Natural killer cell (primary cell): Measurements from ENCODE around the gene TMEM132D. TPM values are rescaled to one million over a fixed set of nuclear protein-coding genes. Genes with fewer than 3 reads are reported as not detected.

ENCODE experiments used
- ATAC-seq, 3 donors: fragments of 150-1000 bp in 2 of 3; fragments of 200-7000 bp in 1 of 3; cut with Tn5 transposase; 1 replicate in 1 of 3; 2 replicates in 2 of 3; pipeline ENCODE4 v1.10.0; 2021; ENCODE audit warnings: mild to moderate bottlenecking in 2 of 3, moderate library complexity in 2 of 3
- DNase-seq, 2 donors: peaks; one replicate each; pipeline versions ENCODE4 v3.0.0 to v3.0.0-alpha.2; 2013 to 2021; ENCODE audit warnings: mixed read lengths in 1 of 2
- H3K27ac ChIP-seq: one replicate; pipeline ENCODE4 v1.5.1; 2013; ENCODE audit warnings: mild to moderate bottlenecking, low read length
- H3K27me3 ChIP-seq: one replicate; pipeline ENCODE4 v1.6.1; 2013; ENCODE audit warnings: low read length; ENCODE audit not compliant: control insufficient read depth, insufficient read depth
- H3K36me3 ChIP-seq: one replicate; pipeline ENCODE4 v1.6.1; 2013; ENCODE audit warnings: low read length; ENCODE audit not compliant: control insufficient read depth, insufficient read depth
- H3K4me1 ChIP-seq: one replicate; pipeline ENCODE4 v1.6.1; 2013; ENCODE audit warnings: low read length; ENCODE audit not compliant: control insufficient read depth, insufficient read depth
- H3K4me3 ChIP-seq: one replicate; pipeline ENCODE4 v1.5.1; 2013; ENCODE audit warnings: low read length
- H3K9me3 ChIP-seq: one replicate; pipeline ENCODE4 v1.6.1; 2013; ENCODE audit warnings: low read length; ENCODE audit not compliant: control insufficient read depth, insufficient read depth
- H3K27ac Mint-ChIP-seq, 2 donors: one replicate each; pipeline ENCODE4 v1.8.0; 2022; ENCODE audit warnings: mild to moderate bottlenecking in 2 of 2, mixed read lengths in 2 of 2, moderate library complexity in 1 of 2
- H3K27me3 Mint-ChIP-seq, 2 donors: one replicate each; pipeline ENCODE4 v1.8.0; 2022; ENCODE audit warnings: low read depth in 2 of 2, mixed read lengths in 2 of 2
- H3K36me3 Mint-ChIP-seq: one replicate; pipeline ENCODE4 v1.8.0; 2022; ENCODE audit warnings: mixed read lengths
- H3K4me1 Mint-ChIP-seq, 2 donors: one replicate each; pipeline ENCODE4 v1.8.0; 2022; ENCODE audit warnings: mixed read lengths in 2 of 2
- H3K4me3 Mint-ChIP-seq: one replicate; pipeline ENCODE4 v1.8.0; 2022; ENCODE audit warnings: mild to moderate bottlenecking, moderate library complexity, mixed read lengths
- H3K9me3 Mint-ChIP-seq, 2 donors: one replicate each; pipeline ENCODE4 v1.8.0; 2022; ENCODE audit warnings: mixed read lengths in 2 of 2
- CTCF ChIP-seq: fragments of 200-600 bp; IDR thresholded peaks from one replicate; pipeline ENCODE4 v1.8.0; 2022; ENCODE audit warnings: antibody characterized with exemption
- WGBS: methylation state at CpG from one replicate; pipeline ENCODE4 v1.1.7; 2013; ENCODE audit warnings: missing lambda C conversion rate; ENCODE audit not compliant: insufficient coverage; 5-methylcytosine and 5-hydroxymethylcytosine counted together
- intact Hi-C: fragments of 100-400 bp; cut with micrococcal nuclease; formaldehyde crosslinking; loops from one replicate; pipeline ENCODE4 v1.14.2; 2022
- total RNA-seq, 4 donors: library from RNA; stranded (reverse); fragments of 120-200 nt in 1 of 4; gene quantifications; one replicate each; pipeline versions ENCODE4 v1.2.3 to v1.2.4, GENCODE V29; 2013 to 2022

Gene TMEM132D
- total RNA-seq, 3 donors from 2014 or later (not counting 1 experiment from before 2014, with no cell fraction given) = not detected

- no peaks in the 10 kb centered on the region for H3K4me1 Mint-ChIP-seq
- H3K27me3 Mint-ChIP-seq = peaks cover 4 to 7% of the 10 kb centered on the region in 2 donors
- H3K36me3 ChIP-seq = no peaks in the 10 kb centered on the region
- H3K27ac ChIP-seq = no peak overlapping the region
- no peak for TF ChIP-seq CTCF
- H3K36me3 Mint-ChIP-seq = no peaks in the 10 kb centered on the region
- H3K4me1 ChIP-seq = no peaks in the 10 kb centered on the region
- no peak overlapping the region for H3K27ac Mint-ChIP-seq
- no peak for DNase-seq
- H3K9me3 ChIP-seq = peaks cover 8% of the 10 kb centered on the region
- no peak overlapping the region for H3K4me3 ChIP-seq
- no peaks in the 10 kb centered on the region for H3K27me3 ChIP-seq
- 51% methylated on average over 4 of the region's 7 CpGs for WGBS
- no peaks in the 10 kb centered on the region for H3K9me3 Mint-ChIP-seq
- no peak for ATAC-seq
- no peak overlapping the region for H3K4me3 Mint-ChIP-seq
- intact Hi-C loops = no loop called here
Observed at GRCh38 chr12:129331356-129332085, 572.3 kb downstream of the TMEM132D start.

- intact Hi-C loops = no loop called here
- DNase-seq (no peak), ATAC-seq (no peak)
- Mint-ChIP-seq H3K27ac (no peak overlapping the region), H3K27me3 (peaks cover 4 to 7% of the 10 kb centered on the region in 2 donors), H3K4me1 (no peaks in the 10 kb centered on the region), H3K9me3 (no peaks in the 10 kb centered on the region), H3K4me3 (no peak overlapping the region), H3K36me3 (no peaks in the 10 kb centered on the region)
- Histone ChIP-seq H3K4me1 (no peaks in the 10 kb centered on the region), H3K4me3 (no peak overlapping the region), H3K27ac (no peak overlapping the region), H3K9me3 (no peaks in the 10 kb centered on the region), H3K27me3 (no peaks in the 10 kb centered on the region), H3K36me3 (no peaks in the 10 kb centered on the region)
- 33% methylated on average over 2 of the region's 4 CpGs for WGBS
- no peak for TF ChIP-seq CTCF
Observed at GRCh38 chr12:129328235-129328634, 575.6 kb downstream of the TMEM132D start.

- Mint-ChIP-seq H3K36me3 (no peaks in the 10 kb centered on the region), H3K9me3 (no peaks in the 10 kb centered on the region), H3K27me3 (peaks cover 4 to 7% of the 10 kb centered on the region in 2 donors), H3K4me1 (no peaks in the 10 kb centered on the region), H3K4me3 (no peak overlapping the region), H3K27ac (no peak overlapping the region)
- 86% methylated on average over 2 of the region's 2 CpGs for WGBS
- no peak for ATAC-seq
- Histone ChIP-seq H3K4me3 (no peak overlapping the region), H3K27me3 (no peaks in the 10 kb centered on the region), H3K36me3 (no peaks in the 10 kb centered on the region), H3K27ac (no peak overlapping the region), H3K4me1 (no peaks in the 10 kb centered on the region), H3K9me3 (no peaks in the 10 kb centered on the region)
- intact Hi-C loops = no loop called here
- DNase-seq = no peak
- no peak for TF ChIP-seq CTCF
Observed at GRCh38 chr12:129325566-129325965, 578.3 kb downstream of the TMEM132D start.

GRCh38 chr12:129312048-129312447 is 591.8 kb downstream of the TMEM132D start:
- H3K4me3 Mint-ChIP-seq = no peak overlapping the region
- Histone ChIP-seq H3K36me3 (no peaks in the 10 kb centered on the region), H3K9me3 (no peaks in the 10 kb centered on the region), H3K27ac (no peak overlapping the region), H3K27me3 (no peaks in the 10 kb centered on the region), H3K4me3 (no peak overlapping the region), H3K4me1 (no peaks in the 10 kb centered on the region)
- TF ChIP-seq CTCF = no peak
- no peaks in the 10 kb centered on the region for H3K9me3 Mint-ChIP-seq
- H3K36me3 Mint-ChIP-seq = no peaks in the 10 kb centered on the region
- H3K4me1 Mint-ChIP-seq = no peaks in the 10 kb centered on the region
- WGBS = 74% methylated on average over 4 of the region's 4 CpGs
- intact Hi-C loops = no loop called here
- peaks cover 8% of the 10 kb centered on the region in 2 donors for H3K27me3 Mint-ChIP-seq
- ATAC-seq = no peak
- no peak for DNase-seq
- no peak overlapping the region for H3K27ac Mint-ChIP-seq
